Skin of body (tissue), 2 donors: ENCODE measurements around the gene LHFPL3. TPM values are rescaled to one million over a fixed set of nuclear protein-coding genes. Genes with fewer than 3 reads are reported as not detected.
A peak's percentile ranks its signal among the peaks of the same experiment; 100 is the strongest.

Experiments used
- DNase-seq: peaks from one replicate; lab custom pipeline; 2025; lab: John Stamatoyannopoulos, UW
- total RNA-seq: library from RNA; depleted of rRNA; stranded (reverse); fragments of >200 nt; gene quantifications from one replicate; pipeline ENCODE4 v1.2.3, GENCODE V29; 2014

The LHFPL3 gene
- total RNA-seq, 1 donor from 2014 or later = 0.39 TPM

GRCh38 chr7:104841798-104842197 lies 513.4 kb downstream of the LHFPL3 start:
- no peak for DNase-seq

GRCh38 chr7:104843198-104843597 lies 514.8 kb downstream of the LHFPL3 start:
- DNase-seq = no peak

GRCh38 chr7:104845557-104845956 lies 517.2 kb downstream of the LHFPL3 start:
- no peak for DNase-seq

GRCh38 chr7:104846731-104847130 lies 518.3 kb downstream of the LHFPL3 start:
- DNase-seq = no peak

- DNase-seq = no peak
These were observed 520.0 kb downstream of the LHFPL3 start for GRCh38 chr7:104848138-104848990.

GRCh38 chr7:104850374-104850773 lies 522.0 kb downstream of the LHFPL3 start:
- DNase-seq = no peak

- DNase-seq = no peak
These were observed 522.9 kb downstream of the LHFPL3 start for GRCh38 chr7:104851268-104851667.

- DNase-seq = no peak
These were observed 524.0 kb downstream of the LHFPL3 start for GRCh38 chr7:104852386-104852785.

GRCh38 chr7:104855861-104856260 lies 527.5 kb downstream of the LHFPL3 start:
- DNase-seq = no peak

GRCh38 chr7:104857458-104858425 lies 529.3 kb downstream of the LHFPL3 start:
- no peak for DNase-seq

GRCh38 chr7:104859754-104860426 lies 531.5 kb downstream of the LHFPL3 start:
- no peak for DNase-seq

- no peak for DNase-seq
These were observed 533.5 kb downstream of the LHFPL3 start for GRCh38 chr7:104861729-104862390.

GRCh38 chr7:104862719-104863118 lies 534.3 kb downstream of the LHFPL3 start:
- DNase-seq = no peak

GRCh38 chr7:104873401-104873800 lies 545.0 kb downstream of the LHFPL3 start:
- no peak for DNase-seq

- no peak for DNase-seq
These were observed 550.2 kb downstream of the LHFPL3 start for GRCh38 chr7:104878577-104878976.

GRCh38 chr7:104883248-104883717 lies 554.9 kb downstream of the LHFPL3 start:
- no peak for DNase-seq

- peak; percentile 81 for DNase-seq
These were observed 555.5 kb downstream of the LHFPL3 start for GRCh38 chr7:104883718-104884452.

- DNase-seq = no peak
These were observed 558.2 kb downstream of the LHFPL3 start for GRCh38 chr7:104886651-104887050.

GRCh38 chr7:104890216-104890615 lies 561.8 kb downstream of the LHFPL3 start:
- no peak for DNase-seq

GRCh38 chr7:104891949-104892348 lies 563.5 kb downstream of the LHFPL3 start:
- DNase-seq = no peak
